M059J (cell line): ENCODE measurements around the gene CFAP73. TPM values are rescaled to one million over a fixed set of nuclear protein-coding genes. Genes with fewer than 3 reads are reported as not detected.
"Not testable (repeated sequence)": the region's sequence is repeated elsewhere in the genome, so short reads cannot be mapped to it uniquely, and the experiment has no call there.

Experiments
- DNase-seq: peaks from one replicate; pipeline ENCODE4 v3.0.0-alpha.2; 2012; ENCODE audit warnings: low read depth
- total RNA-seq: library from RNA; depleted of rRNA; stranded (reverse); fragments of >200 nt; shearing (Covaris generic); gene quantifications from 2 replicates; pipeline ENCODE4 v1.2.3, GENCODE V29; 2014

The CFAP73 gene
- total RNA-seq, 1 experiment from 2014 or later: not detected

DNA sequence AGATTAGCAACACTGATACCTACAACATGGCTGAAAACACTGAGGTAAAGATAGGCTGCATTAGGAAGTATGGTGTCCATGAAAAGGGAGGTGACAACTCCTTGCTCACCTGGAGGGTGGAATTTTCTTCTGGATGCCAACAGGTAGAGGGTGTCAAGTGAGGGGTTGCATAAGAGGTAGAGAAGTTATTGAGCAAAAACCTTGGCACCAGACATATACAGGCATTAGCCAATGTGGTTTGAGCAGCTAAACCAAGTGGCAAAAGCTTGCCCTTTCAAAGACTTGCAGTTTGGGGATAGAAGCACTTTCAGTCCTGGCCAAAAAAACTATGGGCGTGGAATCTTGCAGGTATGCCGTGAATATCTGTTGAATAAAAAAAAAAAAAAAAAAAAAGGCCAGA, 39.8 kb downstream of the CFAP73 start:
- no peak for DNase-seq

DNA sequence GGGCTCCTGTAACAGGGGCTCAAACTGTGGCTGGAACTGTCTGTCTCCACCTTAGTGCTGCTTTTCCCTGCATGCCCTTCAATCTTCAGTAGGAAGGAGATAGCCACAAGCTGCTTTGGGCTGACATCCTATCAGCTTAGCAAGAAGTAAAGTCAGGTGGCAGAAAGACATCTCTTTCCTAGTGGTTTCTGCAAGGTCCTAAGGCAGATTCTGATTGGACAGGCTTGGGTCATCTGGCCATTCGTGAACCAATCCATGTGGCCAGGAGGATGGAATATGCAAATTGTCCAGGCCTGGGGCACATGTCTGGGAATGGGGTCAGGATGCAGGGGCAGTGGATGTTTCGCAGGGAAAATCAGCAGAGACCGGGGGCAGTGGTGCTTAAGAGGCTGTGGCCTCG, 41.2 kb downstream of the CFAP73 start:
- peak; percentile 60 for DNase-seq

DNA sequence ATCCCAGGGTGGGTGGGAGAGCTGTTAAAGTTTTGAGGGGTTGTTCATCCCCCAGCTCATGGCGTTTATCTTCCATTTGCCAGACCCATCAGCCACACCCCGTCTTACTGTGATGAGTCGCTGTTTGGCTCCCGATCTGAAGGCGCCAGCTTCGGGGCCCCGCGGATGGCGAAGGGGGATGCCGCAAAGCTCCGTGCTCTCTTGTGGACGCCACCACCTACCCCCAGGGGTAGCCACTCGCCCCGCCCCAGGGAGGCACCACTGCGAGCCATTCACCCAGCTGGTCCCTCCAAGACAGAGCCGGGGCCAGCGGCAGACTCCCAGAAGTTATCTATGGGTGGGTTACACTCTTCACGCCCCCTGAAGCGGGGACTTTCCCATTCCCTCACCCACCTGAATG, 41.7 kb downstream of the CFAP73 start:
- no peak for DNase-seq

DNA sequence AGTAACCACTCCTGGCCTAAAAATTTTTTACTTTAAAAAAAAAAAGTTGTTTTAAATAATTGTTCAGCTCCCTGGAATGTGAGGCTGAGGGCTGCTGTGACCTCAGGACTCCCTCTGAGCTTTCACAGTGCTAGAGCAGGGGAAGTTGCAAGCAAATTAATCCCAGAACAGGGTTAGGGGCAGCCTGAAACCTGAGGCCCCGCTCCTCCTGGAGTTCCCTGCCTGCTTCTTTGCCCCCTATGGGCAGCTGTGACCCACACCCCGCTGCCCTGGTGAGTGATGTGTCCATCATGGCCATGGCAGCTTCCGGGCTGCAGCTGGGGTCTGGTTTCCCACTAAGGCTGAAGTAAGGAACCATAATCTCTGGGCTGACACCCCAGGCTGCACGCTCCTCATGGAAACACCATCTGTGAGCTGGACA, 45.5 kb downstream of the CFAP73 start:
- DNase-seq: peak; percentile 84

DNA sequence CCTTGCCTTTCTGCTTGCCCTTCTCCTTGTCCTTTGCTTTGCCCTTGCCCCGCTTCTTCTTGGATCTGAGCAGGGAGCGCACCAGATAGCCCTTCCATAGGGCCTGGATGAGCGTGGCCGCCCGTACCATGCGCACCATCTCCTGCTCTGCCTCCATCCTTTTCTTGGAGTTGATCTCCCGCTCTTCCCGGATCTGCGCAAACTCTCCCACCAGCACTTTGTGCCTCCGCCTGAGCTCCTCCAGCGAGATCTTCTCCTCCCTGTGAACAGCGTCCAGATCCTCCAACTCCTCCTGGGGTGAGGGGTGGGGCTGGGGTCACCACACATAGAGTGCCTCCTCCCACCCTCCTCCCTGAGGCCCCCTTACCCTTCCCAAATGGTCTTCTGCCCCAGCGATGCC, 46.1 kb downstream of the CFAP73 start:
- no peak for DNase-seq

DNA sequence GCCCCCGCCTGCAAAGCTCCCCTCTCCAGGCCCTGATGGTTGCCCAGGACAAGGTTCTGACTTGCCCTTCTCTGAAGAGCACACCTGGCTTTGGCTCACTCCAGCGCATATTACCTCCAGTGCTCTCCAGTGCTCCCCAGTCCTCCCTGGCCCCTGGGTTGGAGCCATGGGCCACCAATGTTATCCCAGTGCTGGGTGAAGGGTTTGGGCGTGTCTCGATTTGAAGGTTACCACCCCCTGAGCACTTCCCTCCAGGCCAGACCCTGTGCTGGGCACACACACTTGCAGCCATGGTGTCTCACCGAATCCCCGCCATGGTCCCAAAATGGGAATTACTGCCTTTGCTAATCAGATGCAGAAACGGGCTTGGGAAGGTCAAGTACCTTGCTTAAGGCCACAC, 47.1 kb downstream of the CFAP73 start:
- DNase-seq: no peak

DNA sequence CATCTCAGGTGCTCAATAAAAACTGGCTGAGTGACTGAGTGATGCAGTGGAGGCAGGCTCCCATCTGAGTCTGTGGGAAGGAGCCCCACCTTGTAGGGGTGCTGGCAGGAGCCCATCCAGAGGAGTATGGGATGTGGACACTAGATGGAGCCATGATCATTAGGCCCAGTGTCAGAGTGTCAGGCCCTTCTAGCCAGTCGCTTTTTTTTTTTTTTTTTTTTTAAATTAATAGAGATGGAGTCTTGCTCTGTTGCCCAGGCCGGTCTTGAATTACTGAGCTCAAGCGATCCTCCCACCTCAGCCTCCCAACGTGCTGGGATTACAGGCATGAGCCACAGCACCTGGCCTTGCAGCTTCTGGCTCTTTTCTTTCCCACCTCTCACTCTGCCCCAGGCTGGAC, 47.5 kb downstream of the CFAP73 start:
- peak; percentile 83 for DNase-seq

DNA sequence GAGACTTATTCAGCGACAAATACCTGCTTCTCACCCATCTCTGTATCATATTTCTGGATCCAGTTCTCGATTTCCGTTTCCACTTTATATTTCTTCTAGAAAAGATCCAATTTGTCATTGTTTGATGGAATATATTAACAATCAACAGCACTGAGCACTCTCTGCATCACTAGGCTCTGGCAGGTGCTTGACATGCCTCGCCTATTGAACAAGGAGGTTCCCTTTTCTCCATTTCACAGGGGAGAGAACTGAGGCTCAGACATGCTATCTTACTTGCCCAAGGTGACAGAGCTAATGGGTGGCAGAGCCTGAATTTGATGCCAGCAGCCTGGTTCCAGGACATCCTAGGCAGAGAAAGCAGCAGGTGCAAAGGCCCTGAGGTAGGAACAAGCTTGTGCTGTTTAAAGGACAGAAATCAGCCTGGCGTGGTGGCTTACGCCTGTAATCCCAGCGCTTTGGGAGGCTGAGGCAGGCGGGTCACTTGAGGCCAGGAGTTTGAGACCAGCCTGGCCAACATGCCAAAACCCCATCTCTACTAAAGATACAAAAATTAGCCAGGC, 48.1 kb downstream of the CFAP73 start:
- no peak for DNase-seq

DNA sequence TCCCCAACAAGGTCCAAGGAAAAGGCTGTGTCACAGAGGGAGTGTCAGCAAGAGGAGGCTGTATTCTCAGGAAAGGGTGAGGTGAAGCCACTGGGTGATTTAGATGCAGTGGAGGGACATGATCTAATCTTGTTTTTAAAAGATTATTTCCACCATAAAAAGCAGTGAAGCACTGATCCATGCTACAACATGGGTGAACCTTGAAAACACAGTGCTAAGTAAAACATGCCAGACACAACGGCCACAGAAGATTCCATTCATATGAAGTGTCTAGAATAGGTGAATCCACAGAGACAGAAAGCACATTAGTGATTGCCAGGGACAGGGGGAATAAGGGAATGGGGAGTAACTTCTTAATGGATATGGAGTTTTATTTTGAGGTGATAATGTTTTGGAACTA, 48.8 kb downstream of the CFAP73 start:
- DNase-seq: peak; percentile 64

DNA sequence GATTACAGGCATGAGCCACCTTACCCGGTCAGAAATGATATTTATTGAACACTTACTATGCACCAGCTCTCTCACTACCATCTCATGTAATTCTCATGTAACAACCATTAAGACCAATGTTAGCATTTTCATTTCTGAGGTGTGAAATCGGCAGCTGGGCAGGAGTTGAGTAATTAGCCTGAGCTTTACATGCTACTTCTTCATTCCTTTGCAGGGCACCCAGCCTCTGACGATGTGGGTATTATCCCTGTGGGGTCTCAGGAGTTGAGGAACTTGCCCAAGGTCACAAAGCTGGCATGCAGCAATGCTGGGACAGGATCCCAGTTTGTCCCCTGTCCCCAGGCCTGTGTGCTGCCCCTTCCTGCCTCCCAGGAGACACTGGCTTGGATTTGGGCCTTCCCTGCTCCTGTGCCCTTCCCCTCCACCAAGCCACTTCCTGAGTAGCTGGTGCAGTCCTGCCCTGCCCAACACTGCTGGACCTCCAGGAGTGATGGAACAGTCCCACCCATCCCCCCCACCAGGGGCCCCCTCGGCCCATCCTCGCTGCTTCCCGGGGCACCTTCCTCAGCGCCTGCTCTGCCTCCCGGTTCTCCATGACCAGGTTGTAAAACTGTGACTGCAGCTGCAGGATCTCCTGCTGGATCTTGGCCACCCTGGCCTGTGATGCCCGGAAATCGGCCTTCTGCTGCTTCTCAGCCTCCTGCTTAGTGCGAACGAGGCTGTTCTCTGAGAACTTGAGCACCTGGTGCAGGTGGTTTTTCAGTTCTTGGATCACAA, 50.7 kb downstream of the CFAP73 start:
- no peak for DNase-seq

DNA sequence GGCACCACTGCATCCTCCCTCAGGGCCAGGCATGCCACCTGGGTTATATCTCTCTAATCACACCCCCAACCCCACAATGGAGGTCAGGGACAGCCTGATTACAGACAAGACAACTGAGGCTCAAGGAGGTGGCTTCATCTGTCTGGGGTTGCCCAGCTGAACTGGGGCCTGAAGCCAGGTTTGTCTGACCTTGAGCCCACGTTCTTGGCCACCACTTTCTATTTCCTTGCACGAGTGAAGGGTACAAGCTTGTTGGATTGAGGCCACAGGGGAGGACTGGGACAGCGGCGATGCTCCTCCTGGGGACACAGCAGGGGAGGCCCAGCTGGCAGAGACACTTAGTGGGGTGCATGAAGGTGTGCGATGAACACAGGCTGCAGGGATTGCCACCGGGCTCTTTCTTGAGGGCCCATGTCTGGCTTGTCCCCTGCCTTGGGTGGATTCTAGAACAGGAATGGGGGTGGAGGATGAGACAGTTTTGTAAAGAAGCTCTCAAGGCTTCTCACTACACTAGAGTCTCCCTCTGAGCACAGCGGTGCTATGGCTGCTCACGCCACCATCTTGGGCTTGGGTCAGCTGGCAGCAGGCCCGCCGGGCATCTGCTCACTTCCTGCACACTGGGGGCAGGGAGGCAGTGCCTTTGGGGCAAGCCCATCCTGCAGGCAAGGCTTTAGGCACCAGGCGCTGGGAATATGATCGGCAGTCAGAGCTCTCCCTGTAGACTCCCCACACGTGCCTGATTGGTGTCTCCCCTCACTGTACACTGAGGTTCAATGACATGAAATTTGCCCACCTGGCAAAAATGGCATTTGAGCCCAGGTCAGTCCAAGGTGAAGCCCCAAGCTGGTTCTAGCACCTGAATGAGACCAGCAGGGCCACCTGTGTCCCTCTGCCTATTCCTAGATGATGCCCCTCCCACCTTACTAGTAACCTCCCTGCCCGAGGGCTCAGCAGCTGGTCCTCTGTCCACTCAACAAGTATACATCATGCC, 52.0 kb downstream of the CFAP73 start:
- DNase-seq: no peak

DNA sequence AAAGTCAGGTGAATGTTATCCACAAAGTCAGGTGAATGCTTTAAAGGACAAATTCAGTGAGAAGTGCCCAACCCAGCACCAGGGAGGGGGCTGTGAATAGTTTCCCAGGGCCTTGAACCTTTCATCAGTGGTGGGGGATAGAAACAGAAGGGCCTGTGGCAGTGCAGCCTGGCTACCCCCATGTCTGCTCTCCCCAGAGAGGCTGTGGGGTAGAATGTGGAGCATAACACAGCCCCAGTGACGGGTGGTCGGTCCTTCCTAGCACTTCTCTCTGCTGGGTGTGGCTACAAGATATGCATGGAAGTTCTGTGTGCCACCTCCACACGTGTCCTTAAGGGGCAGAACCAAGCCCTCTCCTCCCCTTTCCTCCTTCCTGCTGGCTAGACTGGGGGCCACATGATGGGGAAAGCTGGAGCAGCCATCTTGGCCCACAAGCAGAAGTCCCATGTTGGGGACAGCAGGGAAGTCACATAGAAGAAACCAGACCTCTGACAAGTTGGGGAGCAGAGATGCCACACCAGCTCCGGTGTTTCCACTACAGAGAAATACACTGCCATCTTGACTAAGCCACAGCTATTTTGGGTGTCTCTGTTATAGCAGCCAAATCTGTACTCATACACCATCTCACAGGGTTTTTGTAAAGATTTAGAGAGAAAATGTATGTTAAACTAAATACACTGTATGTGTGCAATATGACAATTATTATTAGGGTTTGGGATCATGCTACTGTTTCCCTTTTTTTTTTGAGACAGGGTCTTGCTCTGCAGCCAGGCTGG, 53.0 kb downstream of the CFAP73 start:
- no peak for DNase-seq

DNA sequence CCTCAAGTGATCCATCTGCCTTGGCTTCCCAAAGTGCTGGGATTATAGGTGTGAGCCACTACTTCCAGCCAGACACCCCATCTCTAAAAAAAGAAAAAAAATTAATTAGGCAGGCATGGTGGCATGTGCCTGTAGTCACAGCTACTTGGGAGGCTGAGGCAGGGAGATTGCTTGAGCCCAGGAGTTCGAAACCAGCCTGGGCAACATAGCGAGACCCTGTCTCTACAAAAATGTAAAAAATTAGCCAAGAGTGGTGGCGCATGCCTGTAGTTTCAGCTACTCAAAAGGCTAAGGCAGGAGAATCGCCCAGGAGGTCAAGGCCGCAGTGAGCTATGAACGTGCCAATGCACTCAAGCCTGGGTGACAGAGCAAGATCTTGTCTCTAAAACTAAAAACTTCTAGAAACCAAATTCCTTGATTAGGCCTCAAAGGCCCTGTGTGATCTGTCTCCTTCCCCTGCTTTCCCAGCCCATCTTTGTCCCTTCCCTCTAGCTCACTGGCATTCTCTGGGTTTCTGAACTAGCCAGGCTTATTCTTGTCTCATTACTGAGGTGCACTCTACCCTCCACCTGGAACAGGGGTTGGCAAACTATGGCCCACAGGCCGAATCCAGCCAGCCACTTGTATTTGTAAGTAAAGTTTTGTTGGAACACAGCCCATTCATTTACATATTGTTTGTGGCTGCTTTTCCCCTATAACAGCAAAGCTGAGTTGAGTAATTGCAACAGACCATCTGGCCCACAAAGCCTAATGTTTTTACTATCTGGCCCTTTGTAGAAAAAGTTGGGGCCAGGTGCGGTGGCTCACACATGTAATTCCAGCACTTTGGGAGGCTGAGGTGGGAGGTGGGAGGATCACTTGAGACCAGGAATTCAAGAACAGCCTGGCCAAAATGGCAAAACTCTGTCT, 54.6 kb downstream of the CFAP73 start:
- peak; percentile 21 for DNase-seq

DNA sequence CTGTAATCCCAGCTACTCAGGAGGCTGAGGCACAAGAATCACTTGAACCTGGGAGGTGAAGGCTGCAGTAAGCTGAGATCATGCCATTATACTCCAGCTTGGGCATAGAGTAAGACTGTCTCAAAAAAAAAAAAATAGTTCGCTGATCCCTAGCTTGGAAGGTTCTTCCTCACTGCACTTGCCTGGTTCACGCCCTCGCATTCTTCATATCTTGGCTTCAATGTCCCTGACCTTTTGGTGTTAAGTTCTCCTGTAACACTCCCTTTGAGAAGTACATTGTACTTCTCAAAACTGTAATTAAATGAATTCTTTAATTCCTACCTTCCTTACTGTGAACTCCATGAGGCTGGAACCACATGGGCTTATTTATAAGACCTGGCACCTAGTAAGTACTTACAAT, 55.3 kb downstream of the CFAP73 start:
- peak; percentile 13 for DNase-seq

DNA sequence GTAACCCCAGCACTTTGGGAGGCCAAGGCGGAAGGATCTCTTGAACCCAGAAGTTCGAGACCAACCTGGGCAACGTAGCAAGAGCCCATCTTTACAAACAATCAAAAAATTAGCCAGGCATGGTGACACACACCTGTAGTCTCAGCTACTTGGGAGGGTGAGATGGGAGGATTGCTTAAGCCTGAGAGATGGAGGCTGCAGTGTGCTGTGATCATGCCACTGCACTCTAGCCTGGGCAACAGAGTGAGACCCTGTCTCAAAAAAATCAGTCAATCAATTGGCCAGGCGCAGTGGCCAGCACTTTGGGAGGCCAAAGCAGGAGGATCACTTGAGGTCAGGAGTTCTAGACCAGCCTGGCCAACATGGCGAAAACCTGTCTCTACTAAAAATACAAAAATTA, 57.3 kb downstream of the CFAP73 start:
- not testable (repeated sequence) for DNase-seq

DNA sequence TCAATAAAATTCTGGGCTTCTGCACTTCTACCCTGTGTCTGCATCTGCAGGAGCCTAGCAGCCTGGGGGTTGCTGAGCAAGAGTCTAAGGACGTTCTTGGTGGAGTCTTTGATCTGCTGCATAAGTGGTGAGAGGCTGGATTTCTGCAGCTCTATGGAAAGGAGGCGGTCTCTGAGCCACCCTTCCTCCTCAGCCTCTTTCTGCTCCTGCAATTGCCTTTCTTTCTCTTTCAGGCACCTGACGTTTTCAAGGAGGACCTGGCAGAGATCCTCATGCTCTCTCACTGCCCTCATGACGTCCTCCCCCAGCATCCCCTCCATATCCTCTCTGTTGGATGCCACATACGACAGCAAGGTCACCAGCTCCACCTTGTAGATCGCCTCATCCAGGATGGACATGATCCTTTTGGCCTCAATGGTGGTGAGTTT, 58.1 kb downstream of the CFAP73 start:
- peak; percentile 73 for DNase-seq

DNA sequence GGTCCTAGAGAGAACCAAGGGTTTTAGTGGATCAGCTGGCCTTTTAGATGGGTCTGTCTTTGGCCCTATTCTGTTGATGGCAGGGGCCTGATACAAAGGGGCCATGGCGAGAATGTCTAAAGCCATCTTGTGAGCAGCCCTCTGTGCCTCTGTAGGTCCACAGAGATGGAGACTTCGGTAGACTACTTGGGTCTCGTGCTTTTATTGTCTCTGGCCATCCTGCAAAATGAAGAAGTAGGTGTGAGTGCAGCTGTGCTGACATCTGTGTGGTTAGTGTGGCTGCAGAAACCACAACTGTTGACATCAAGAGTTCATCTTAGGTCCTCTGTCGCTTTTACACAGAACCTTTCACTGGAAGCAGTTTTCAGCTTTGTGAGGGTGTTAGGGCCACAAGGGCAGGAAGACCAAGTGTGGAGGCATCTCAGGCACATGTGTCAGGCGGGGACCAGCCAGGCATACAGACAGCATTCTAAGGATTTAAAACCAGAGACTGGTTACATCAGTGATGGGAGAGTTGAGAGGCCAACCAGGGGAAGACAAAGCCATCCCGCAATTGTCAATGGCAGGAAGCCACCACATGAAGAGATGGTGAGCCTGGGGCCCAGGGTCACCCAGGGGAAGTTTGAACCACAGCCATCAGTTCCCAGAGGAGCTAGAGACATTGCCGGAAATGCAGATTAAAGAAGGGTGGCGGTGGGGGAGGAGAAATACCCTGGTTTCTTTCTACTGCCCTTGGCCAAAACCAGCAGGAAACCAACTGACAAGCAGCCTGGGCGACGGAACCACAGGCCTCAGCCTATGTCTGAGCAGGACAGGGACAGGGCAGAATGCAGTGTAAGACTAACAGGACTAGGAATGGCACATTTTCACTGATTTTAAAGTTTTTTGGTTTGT, 58.8 kb downstream of the CFAP73 start:
- DNase-seq: peak; percentile 84
